ENCODE data around the gene NDRG2.

DNA sequence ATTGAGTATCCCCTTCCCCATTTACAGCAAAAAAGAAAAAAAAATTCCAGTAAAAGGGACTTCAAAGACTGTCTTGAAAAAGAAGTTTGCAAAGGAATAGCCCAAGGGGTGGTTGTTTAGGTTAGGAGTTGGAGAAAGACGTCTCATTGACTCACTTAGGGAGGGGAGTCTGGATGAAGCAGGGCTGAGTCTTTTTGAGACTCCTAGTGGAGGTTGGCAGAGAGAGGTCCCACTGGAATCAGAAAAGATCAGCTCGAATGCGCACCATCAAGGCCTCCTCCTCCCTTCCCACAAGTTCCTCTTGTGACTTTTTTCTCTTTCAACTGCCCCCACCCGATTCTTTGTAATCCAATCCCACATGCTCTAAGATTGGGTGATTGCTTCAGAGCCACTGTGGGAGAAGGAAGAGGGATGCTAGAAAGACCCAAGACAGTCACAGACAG lies 47.2 kb upstream of the NDRG2 start:
- TF ChIP-seq, protein P1, sequence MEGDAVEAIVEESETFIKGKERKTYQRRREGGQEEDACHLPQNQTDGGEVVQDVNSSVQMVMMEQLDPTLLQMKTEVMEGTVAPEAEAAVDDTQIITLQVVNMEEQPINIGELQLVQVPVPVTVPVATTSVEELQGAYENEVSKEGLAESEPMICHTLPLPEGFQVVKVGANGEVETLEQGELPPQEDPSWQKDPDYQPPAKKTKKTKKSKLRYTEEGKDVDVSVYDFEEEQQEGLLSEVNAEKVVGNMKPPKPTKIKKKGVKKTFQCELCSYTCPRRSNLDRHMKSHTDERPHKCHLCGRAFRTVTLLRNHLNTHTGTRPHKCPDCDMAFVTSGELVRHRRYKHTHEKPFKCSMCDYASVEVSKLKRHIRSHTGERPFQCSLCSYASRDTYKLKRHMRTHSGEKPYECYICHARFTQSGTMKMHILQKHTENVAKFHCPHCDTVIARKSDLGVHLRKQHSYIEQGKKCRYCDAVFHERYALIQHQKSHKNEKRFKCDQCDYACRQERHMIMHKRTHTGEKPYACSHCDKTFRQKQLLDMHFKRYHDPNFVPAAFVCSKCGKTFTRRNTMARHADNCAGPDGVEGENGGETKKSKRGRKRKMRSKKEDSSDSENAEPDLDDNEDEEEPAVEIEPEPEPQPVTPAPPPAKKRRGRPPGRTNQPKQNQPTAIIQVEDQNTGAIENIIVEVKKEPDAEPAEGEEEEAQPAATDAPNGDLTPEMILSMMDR (conservative IDR thresholded peaks at IDR 0.05), result no peak
- no peak for TF ChIP-seq ZFX (IDR thresholded peaks at IDR 0.05)

All from C4-2B (cell line).